Skeletal muscle satellite cell (primary cell): ENCODE measurements around the gene NCF2.

Experiments used
- H3K27me3 ChIP-seq: 2 replicates; pipeline ENCODE4 v1.7.0; 2013; ENCODE audit warnings: low read length; ENCODE audit not compliant: control insufficient read depth, insufficient read depth
- H3K36me3 ChIP-seq: 2 replicates; pipeline ENCODE4 v1.7.0; 2013; ENCODE audit warnings: mild to moderate bottlenecking, control low read depth, low read length; ENCODE audit not compliant: insufficient read depth
- H3K4me1 ChIP-seq: 2 replicates; pipeline ENCODE4 v1.7.0; 2013; ENCODE audit warnings: low read length; ENCODE audit not compliant: control insufficient read depth, insufficient read depth
- H3K4me2 ChIP-seq: 2 replicates; pipeline ENCODE4 v1.7.0; 2013; ENCODE audit warnings: mild to moderate bottlenecking, low read length
- H3K4me3 ChIP-seq: 2 replicates; pipeline ENCODE4 v1.7.0; 2013; ENCODE audit warnings: low read length
- H3K9ac ChIP-seq: 2 replicates; pipeline ENCODE4 v1.7.0; 2013; ENCODE audit warnings: mild to moderate bottlenecking, low read depth, low read length, moderate library complexity
- H3K9me3 ChIP-seq: replicated peaks from 2 replicates; pipeline ENCODE4 v1.7.0; 2013; ENCODE audit warnings: mild to moderate bottlenecking, control low read depth, low read length

Gene NCF2

GRCh38 chr1:183568176-183569021 is 21.9 kb downstream of the NCF2 start:
- H3K4me1 ChIP-seq: peaks cover 24% of the 10 kb centered on the region

GRCh38 chr1:183567584-183567983 is 22.7 kb downstream of the NCF2 start:
- Histone ChIP-seq H3K27me3 (no peaks in the 10 kb centered on the region), H3K4me3 (no peak overlapping the region), H3K4me1 (peaks cover 24% of the 10 kb centered on the region), H3K9me3 (no peaks in the 10 kb centered on the region), H3K4me2 (no peak overlapping the region), H3K9ac (no peak overlapping the region), H3K36me3 (no peaks in the 10 kb centered on the region)

More at GRCh38 chr1:183568176-183569021, 21.9 kb downstream of the NCF2 start:
- no peaks in the 10 kb centered on the region for H3K9me3 ChIP-seq
- H3K9ac ChIP-seq: no peak overlapping the region
- no peak overlapping the region for H3K4me2 ChIP-seq
- no peaks in the 10 kb centered on the region for H3K36me3 ChIP-seq
- H3K4me3 ChIP-seq: no peak overlapping the region
- no peaks in the 10 kb centered on the region for H3K27me3 ChIP-seq

- H3K36me3 ChIP-seq: no peaks in the 10 kb centered on the region
- no peak overlapping the region for H3K4me2 ChIP-seq
- no peaks in the 10 kb centered on the region for H3K27me3 ChIP-seq
These were observed 24.2 kb downstream of the NCF2 start for GRCh38 chr1:183566026-183566425.

GRCh38 chr1:183565261-183565660 is 25.0 kb downstream of the NCF2 start:
- H3K36me3 ChIP-seq: no peaks in the 10 kb centered on the region
- no peak overlapping the region for H3K4me2 ChIP-seq
- H3K9ac ChIP-seq: no peak overlapping the region
- no peaks in the 10 kb centered on the region for H3K27me3 ChIP-seq
- H3K4me3 ChIP-seq: no peak overlapping the region
- H3K4me1 ChIP-seq: peaks cover 24% of the 10 kb centered on the region
- H3K9me3 ChIP-seq: no peaks in the 10 kb centered on the region

More at GRCh38 chr1:183566026-183566425, 24.2 kb downstream of the NCF2 start:
- H3K4me1 ChIP-seq: peaks cover 24% of the 10 kb centered on the region
- no peak overlapping the region for H3K9ac ChIP-seq
- no peaks in the 10 kb centered on the region for H3K9me3 ChIP-seq
- H3K4me3 ChIP-seq: no peak overlapping the region

GRCh38 chr1:183562701-183563100 is 27.6 kb downstream of the NCF2 start:
- Histone ChIP-seq H3K36me3 (no peaks in the 10 kb centered on the region), H3K4me2 (no peak overlapping the region)

GRCh38 chr1:183559061-183559460 is 31.2 kb downstream of the NCF2 start:
- Histone ChIP-seq H3K4me3 (no peak overlapping the region), H3K27me3 (no peaks in the 10 kb centered on the region), H3K4me1 (no peaks in the 10 kb centered on the region), H3K9ac (no peak overlapping the region), H3K9me3 (no peaks in the 10 kb centered on the region), H3K36me3 (peaks cover 13% of the 10 kb centered on the region), H3K4me2 (no peak overlapping the region)

More at GRCh38 chr1:183562701-183563100, 27.6 kb downstream of the NCF2 start:
- no peak overlapping the region for H3K4me3 ChIP-seq
- H3K9me3 ChIP-seq: no peaks in the 10 kb centered on the region
- peaks cover 12% of the 10 kb centered on the region for H3K4me1 ChIP-seq
- H3K9ac ChIP-seq: no peak overlapping the region
- H3K27me3 ChIP-seq: no peaks in the 10 kb centered on the region

GRCh38 chr1:183554577-183554976 is 35.7 kb downstream of the NCF2 start:
- no peak overlapping the region for H3K4me3 ChIP-seq
- peaks cover 52% of the 10 kb centered on the region for H3K36me3 ChIP-seq
- no peak overlapping the region for H3K4me2 ChIP-seq
- H3K9ac ChIP-seq: no peak overlapping the region
- no peaks in the 10 kb centered on the region for H3K4me1 ChIP-seq
- H3K9me3 ChIP-seq: no peaks in the 10 kb centered on the region
- no peaks in the 10 kb centered on the region for H3K27me3 ChIP-seq

- no peak overlapping the region for H3K9ac ChIP-seq
- no peaks in the 10 kb centered on the region for H3K4me1 ChIP-seq
- H3K27me3 ChIP-seq: no peaks in the 10 kb centered on the region
- no peak overlapping the region for H3K4me2 ChIP-seq
- H3K36me3 ChIP-seq: peaks cover 58% of the 10 kb centered on the region
- H3K9me3 ChIP-seq: no peaks in the 10 kb centered on the region
- H3K4me3 ChIP-seq: no peak overlapping the region
These were observed 36.5 kb downstream of the NCF2 start for GRCh38 chr1:183553764-183554163.

- Histone ChIP-seq H3K9me3 (no peaks in the 10 kb centered on the region), H3K4me3 (no peak overlapping the region), H3K4me1 (no peaks in the 10 kb centered on the region), H3K9ac (no peak overlapping the region), H3K36me3 (peaks cover 58% of the 10 kb centered on the region), H3K27me3 (no peaks in the 10 kb centered on the region), H3K4me2 (no peak overlapping the region)
These were observed 36.9 kb downstream of the NCF2 start for GRCh38 chr1:183553331-183553730.

- H3K9ac ChIP-seq: no peak overlapping the region
- no peaks in the 10 kb centered on the region for H3K4me1 ChIP-seq
- H3K36me3 ChIP-seq: peaks cover 63% of the 10 kb centered on the region
- H3K4me3 ChIP-seq: no peak overlapping the region
- no peaks in the 10 kb centered on the region for H3K9me3 ChIP-seq
- no peak overlapping the region for H3K4me2 ChIP-seq
- H3K27me3 ChIP-seq: no peaks in the 10 kb centered on the region
These were observed 37.4 kb downstream of the NCF2 start for GRCh38 chr1:183552891-183553290.

GRCh38 chr1:183552441-183552840 is 37.8 kb downstream of the NCF2 start:
- Histone ChIP-seq H3K4me1 (no peaks in the 10 kb centered on the region), H3K4me2 (no peak overlapping the region), H3K36me3 (peaks cover 67% of the 10 kb centered on the region), H3K9ac (no peak overlapping the region), H3K4me3 (no peak overlapping the region), H3K9me3 (no peaks in the 10 kb centered on the region), H3K27me3 (no peaks in the 10 kb centered on the region)

- Histone ChIP-seq H3K4me2 (no peak overlapping the region), H3K4me3 (no peak overlapping the region), H3K9ac (no peak overlapping the region), H3K9me3 (no peaks in the 10 kb centered on the region), H3K36me3 (peaks cover 68% of the 10 kb centered on the region), H3K27me3 (no peaks in the 10 kb centered on the region), H3K4me1 (no peaks in the 10 kb centered on the region)
These were observed 38.3 kb downstream of the NCF2 start for GRCh38 chr1:183551924-183552323.
